Measurements from ENCODE around the gene DGKI. TPM values are rescaled to one million over a fixed set of nuclear protein-coding genes. Genes with fewer than 3 reads are reported as not detected.

The DGKI gene
- total RNA-seq, 1 donor from 2014 or later, result 1.3 TPM

DNA sequence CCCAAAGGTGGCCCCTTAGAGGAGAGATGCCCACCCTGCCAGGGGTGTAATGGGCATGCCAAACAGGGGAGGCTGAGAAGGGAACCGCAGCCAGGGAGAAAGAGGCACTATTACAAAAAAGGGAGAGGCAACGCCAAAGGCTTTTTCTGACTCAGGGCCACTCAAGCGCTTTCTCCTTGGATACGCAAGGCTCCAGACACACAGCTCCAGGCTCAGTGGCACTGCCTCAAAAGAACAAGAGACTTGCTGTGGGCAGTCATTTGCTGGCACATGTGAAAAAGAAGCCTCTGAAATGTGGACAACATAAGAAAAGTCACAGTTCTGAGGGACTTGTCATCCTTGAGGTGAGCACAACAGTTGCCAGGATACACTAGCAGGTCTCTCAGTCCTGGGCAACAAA lies 128.4 kb downstream of the DGKI start:
- Histone ChIP-seq H3K27ac (replicated peaks) (no peak overlapping the region), H3K4me3 (no peak overlapping the region), H3K4me1 (peaks cover 14% of the 10 kb centered on the region), H3K36me3 (no peaks in the 10 kb centered on the region), H3K9me3 (replicated peaks) (no peaks in the 10 kb centered on the region), H3K27me3 (ENCODE audit: low read depth) (no peaks in the 10 kb centered on the region)
- TF ChIP-seq CTCF (IDR thresholded peaks at IDR 0.05; ENCODE audit: borderline replicate concordance), result no peak
- intact Hi-C loops (cut with micrococcal nuclease), result no loop called here
- DNase-seq, result no peak

GRCh38 chr7:137717811-137718271 lies 128.9 kb downstream of the DGKI start:
- Histone ChIP-seq H3K27ac (replicated peaks) (peak overlapping the region; percentile 50), H3K4me1 (peaks cover 14% of the 10 kb centered on the region), H3K9me3 (replicated peaks) (no peaks in the 10 kb centered on the region), H3K4me3 (no peak overlapping the region), H3K27me3 (ENCODE audit: low read depth) (no peaks in the 10 kb centered on the region), H3K36me3 (no peaks in the 10 kb centered on the region)
- intact Hi-C loops (cut with micrococcal nuclease), result no loop called here
- no peak for TF ChIP-seq CTCF (IDR thresholded peaks at IDR 0.05; ENCODE audit: borderline replicate concordance)
- DNase-seq, result no peak

- no peak for TF ChIP-seq CTCF (IDR thresholded peaks at IDR 0.05; ENCODE audit: borderline replicate concordance)
These were observed 129.7 kb downstream of the DGKI start for GRCh38 chr7:137717045-137717444.

DNA sequence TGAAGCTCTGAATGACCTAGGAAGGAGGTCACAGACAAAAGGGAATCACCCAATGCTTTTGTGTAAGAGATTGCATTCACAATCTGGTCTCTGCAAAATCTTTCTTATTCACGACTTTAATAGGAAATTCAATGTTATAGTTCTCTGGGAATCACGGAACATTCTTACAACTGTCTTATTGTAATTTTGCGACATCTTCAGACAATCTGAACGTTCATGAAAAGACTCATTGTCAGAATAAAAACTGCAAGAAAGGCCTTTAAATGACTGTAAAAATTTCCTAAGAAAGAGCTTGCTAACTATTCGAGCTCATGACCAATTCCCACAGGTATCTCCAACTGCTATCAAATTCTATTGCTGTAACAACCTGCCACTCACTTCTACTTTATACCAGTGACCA lies 130.7 kb downstream of the DGKI start:
- no peak for TF ChIP-seq CTCF (IDR thresholded peaks at IDR 0.05; ENCODE audit: borderline replicate concordance)
- no peak overlapping the region for H3K4me3 ChIP-seq
- peaks cover 14% of the 10 kb centered on the region for H3K4me1 ChIP-seq
- no peaks in the 10 kb centered on the region for H3K27me3 ChIP-seq (ENCODE audit: low read depth)
- H3K36me3 ChIP-seq, result no peaks in the 10 kb centered on the region
- intact Hi-C loops (cut with micrococcal nuclease), result no loop called here
- no peak overlapping the region for H3K27ac ChIP-seq (replicated peaks)
- H3K9me3 ChIP-seq (replicated peaks), result no peaks in the 10 kb centered on the region
- no peak for DNase-seq

More at GRCh38 chr7:137717045-137717444, 129.7 kb downstream of the DGKI start:
- no peaks in the 10 kb centered on the region for H3K27me3 ChIP-seq (ENCODE audit: low read depth)
- H3K36me3 ChIP-seq, result no peaks in the 10 kb centered on the region
- peak overlapping the region; percentile 50 for H3K27ac ChIP-seq (replicated peaks)
- H3K4me1 ChIP-seq, result peaks cover 14% of the 10 kb centered on the region
- H3K4me3 ChIP-seq, result no peak overlapping the region
- intact Hi-C loops (cut with micrococcal nuclease), result no loop called here
- DNase-seq, result no peak
- H3K9me3 ChIP-seq (replicated peaks), result no peaks in the 10 kb centered on the region

GRCh38 chr7:137715533-137715932 lies 131.2 kb downstream of the DGKI start:
- Histone ChIP-seq H3K36me3 (no peaks in the 10 kb centered on the region), H3K4me3 (no peak overlapping the region), H3K4me1 (peaks cover 14% of the 10 kb centered on the region), H3K27ac (replicated peaks) (no peak overlapping the region), H3K9me3 (replicated peaks) (no peaks in the 10 kb centered on the region), H3K27me3 (ENCODE audit: low read depth) (no peaks in the 10 kb centered on the region)
- intact Hi-C loops (cut with micrococcal nuclease), result no loop called here
- DNase-seq, result no peak
- TF ChIP-seq CTCF (IDR thresholded peaks at IDR 0.05; ENCODE audit: borderline replicate concordance), result no peak

Data from left ventricle myocardium inferior (tissue), 1 donor.